Activated CD4-positive, alpha-beta T cell treated with anti-CD3 and anti-CD28 coated beads, Interleukin-2, amount 10 ng/mL, durations not matched to agents 24 days and 14 days (primary cell): Measurements from ENCODE around the gene HOXB6. TPM values are rescaled to one million over a fixed set of nuclear protein-coding genes. Genes with fewer than 3 reads are reported as not detected.

Experiments
- DNase-seq: peaks from one replicate; pipeline ENCODE4 v3.0.0; 2022
- H3K27ac Mint-ChIP-seq: one replicate; pipeline ENCODE4 v1.8.0; 2022; ENCODE audit warnings: mild to moderate bottlenecking, mixed read lengths
- H3K27me3 Mint-ChIP-seq: one replicate; pipeline ENCODE4 v1.8.0; 2022; ENCODE audit warnings: mixed read lengths
- H3K36me3 Mint-ChIP-seq: one replicate; pipeline ENCODE4 v1.8.0; 2022; ENCODE audit warnings: low read depth, mild to moderate bottlenecking, mixed read lengths
- H3K4me1 Mint-ChIP-seq: one replicate; pipeline ENCODE4 v1.8.0; 2021; ENCODE audit warnings: mixed read lengths
- H3K4me3 Mint-ChIP-seq: one replicate; pipeline ENCODE4 v1.8.0; 2022; ENCODE audit warnings: mild to moderate bottlenecking, moderate library complexity, mixed read lengths
- H3K9me3 Mint-ChIP-seq: one replicate; pipeline ENCODE4 v1.8.0; 2021; ENCODE audit warnings: mixed read lengths
- intact Hi-C: fragments of 100-400 bp; cut with micrococcal nuclease; formaldehyde crosslinking; loops from one replicate; pipeline ENCODE4 v1.15.1; 2023
- total RNA-seq: library from RNA; stranded (reverse); gene quantifications from 2 replicates; pipeline ENCODE4 v1.2.3, GENCODE V29; 2022

The HOXB6 gene
- total RNA-seq, 1 donor from 2014 or later, result 0.33 TPM

GRCh38 chr17:48640858-48641180 is 36.0 kb upstream of the HOXB6 start:
- Mint-ChIP-seq H3K36me3 (peaks cover 2% of the 10 kb centered on the region), H3K27me3 (peaks cover 97% of the 10 kb centered on the region), H3K4me3 (no peak overlapping the region), H3K4me1 (peaks cover 11% of the 10 kb centered on the region), H3K27ac (no peak overlapping the region), H3K9me3 (no peaks in the 10 kb centered on the region)
- intact Hi-C loops, result loop anchor here (2.0 to 5.0 kb wide), 2 partner anchors 24 to 81 kb away; partner anchors contain the start of genes PRAC1 and PRAC2
- no peak for DNase-seq

- Mint-ChIP-seq H3K27me3 (peaks cover 97% of the 10 kb centered on the region), H3K9me3 (no peaks in the 10 kb centered on the region), H3K4me3 (no peak overlapping the region), H3K27ac (no peak overlapping the region), H3K4me1 (peaks cover 8% of the 10 kb centered on the region), H3K36me3 (peaks cover 2% of the 10 kb centered on the region)
- intact Hi-C loops, result loop anchor here (2.0 to 5.0 kb wide), 2 partner anchors 23 to 82 kb away; partner anchors contain the start of genes PRAC1 and PRAC2
- no peak for DNase-seq
These were observed 35.4 kb upstream of the HOXB6 start for GRCh38 chr17:48639982-48640857.

GRCh38 chr17:48639136-48639535 is 34.4 kb upstream of the HOXB6 start:
- Mint-ChIP-seq H3K4me3 (no peak overlapping the region), H3K4me1 (peaks cover 9% of the 10 kb centered on the region), H3K9me3 (no peaks in the 10 kb centered on the region), H3K27ac (no peak overlapping the region), H3K27me3 (peaks cover 97% of the 10 kb centered on the region), H3K36me3 (peaks cover 2% of the 10 kb centered on the region)
- no peak for DNase-seq
- intact Hi-C loops, result no loop called here

- Mint-ChIP-seq H3K4me3 (no peak overlapping the region), H3K27ac (no peak overlapping the region), H3K4me1 (peaks cover 11% of the 10 kb centered on the region), H3K36me3 (peaks cover 2% of the 10 kb centered on the region), H3K27me3 (peaks cover 94% of the 10 kb centered on the region), H3K9me3 (no peaks in the 10 kb centered on the region)
- intact Hi-C loops, result no loop called here
- DNase-seq, result no peak
These were observed 32.8 kb upstream of the HOXB6 start for GRCh38 chr17:48637323-48638260.

- Mint-ChIP-seq H3K4me1 (peaks cover 8% of the 10 kb centered on the region), H3K27ac (no peak overlapping the region), H3K27me3 (peaks cover 92% of the 10 kb centered on the region), H3K36me3 (no peaks in the 10 kb centered on the region), H3K9me3 (no peaks in the 10 kb centered on the region), H3K4me3 (no peak overlapping the region)
- DNase-seq, result peak; percentile 91
- intact Hi-C loops, result loop anchor here (1.0 kb wide), 1 partner anchor 10 kb away; the partner anchor contains the start of gene HOXB9
These were observed 31.6 kb upstream of the HOXB6 start for GRCh38 chr17:48636177-48637018.

- no peak for DNase-seq
- peaks cover 6% of the 10 kb centered on the region for H3K4me1 Mint-ChIP-seq
- H3K27ac Mint-ChIP-seq, result no peak overlapping the region
- intact Hi-C loops, result no loop called here
- H3K36me3 Mint-ChIP-seq, result no peaks in the 10 kb centered on the region
- H3K27me3 Mint-ChIP-seq, result peaks cover 89% of the 10 kb centered on the region
- peak overlapping the region; percentile 47 for H3K4me3 Mint-ChIP-seq
- H3K9me3 Mint-ChIP-seq, result no peaks in the 10 kb centered on the region
These were observed 29.9 kb upstream of the HOXB6 start for GRCh38 chr17:48634493-48635208.

- Mint-ChIP-seq H3K4me3 (no peak overlapping the region), H3K4me1 (peaks cover 6% of the 10 kb centered on the region), H3K36me3 (no peaks in the 10 kb centered on the region), H3K27ac (no peak overlapping the region), H3K9me3 (no peaks in the 10 kb centered on the region), H3K27me3 (peaks cover 89% of the 10 kb centered on the region)
- intact Hi-C loops, result no loop called here
- no peak for DNase-seq
These were observed 28.5 kb upstream of the HOXB6 start for GRCh38 chr17:48633266-48633677.

GRCh38 chr17:48632579-48633265 is 27.9 kb upstream of the HOXB6 start:
- peaks cover 90% of the 10 kb centered on the region for H3K27me3 Mint-ChIP-seq
- H3K4me1 Mint-ChIP-seq, result peaks cover 6% of the 10 kb centered on the region

GRCh38 chr17:48631693-48632578 is 27.1 kb upstream of the HOXB6 start:
- intact Hi-C loops, result no loop called here
- no peak for DNase-seq
- Mint-ChIP-seq H3K4me1 (peaks cover 6% of the 10 kb centered on the region), H3K27ac (no peak overlapping the region), H3K36me3 (no peaks in the 10 kb centered on the region), H3K9me3 (no peaks in the 10 kb centered on the region), H3K27me3 (peaks cover 90% of the 10 kb centered on the region), H3K4me3 (no peak overlapping the region)

More at GRCh38 chr17:48632579-48633265, 27.9 kb upstream of the HOXB6 start:
- no peak for DNase-seq
- intact Hi-C loops, result no loop called here
- Mint-ChIP-seq H3K27ac (no peak overlapping the region), H3K9me3 (no peaks in the 10 kb centered on the region), H3K36me3 (no peaks in the 10 kb centered on the region), H3K4me3 (peak overlapping the region; percentile 33)

GRCh38 chr17:48630925-48631692 is 26.3 kb upstream of the HOXB6 start:
- no peak overlapping the region for H3K4me3 Mint-ChIP-seq
- H3K27ac Mint-ChIP-seq, result no peak overlapping the region

More at GRCh38 chr17:48630925-48631692, 26.3 kb upstream of the HOXB6 start:
- no peak for DNase-seq
- Mint-ChIP-seq H3K4me1 (peaks cover 8% of the 10 kb centered on the region), H3K27me3 (peaks cover 89% of the 10 kb centered on the region), H3K36me3 (no peaks in the 10 kb centered on the region), H3K9me3 (no peaks in the 10 kb centered on the region)
- intact Hi-C loops, result no loop called here
